Thoracic aorta (tissue), 2 donors: ENCODE measurements around the gene SHQ1. TPM values are rescaled to one million over a fixed set of nuclear protein-coding genes. Genes with fewer than 3 reads are reported as not detected.

ENCODE experiments used
- ATAC-seq: fragments of 150-250 bp; one replicate; pipeline ENCODE4 v1.8.0; 2017; ENCODE audit warnings: low read depth; ENCODE audit not compliant: insufficient number of reproducible peaks, low FRiP score
- DNase-seq: peaks from one replicate; pipeline ENCODE4 v3.0.0-alpha.2; 2020; ENCODE audit warnings: low spot score
- H3K27ac ChIP-seq, 2 donors: fragments of 200-600 bp; sonication (generic); 1 replicate in 1 of 2; 2 replicates in 1 of 2; pipeline ENCODE4 v1.5.1; 2016; ENCODE audit warnings: mild to moderate bottlenecking in 2 of 2, moderate library complexity in 2 of 2
- H3K27me3 ChIP-seq: fragments of 200-600 bp; sonication (generic); replicated peaks from 2 replicates; pipeline ENCODE4 v1.6.0; 2016; ENCODE audit warnings: mild to moderate bottlenecking; ENCODE audit not compliant: insufficient read depth
- H3K36me3 ChIP-seq: fragments of 200-600 bp; sonication (generic); one replicate; pipeline ENCODE4 v1.5.1; 2016
- H3K4me1 ChIP-seq, 2 donors: fragments of 200-600 bp; sonication (generic); 1 replicate in 1 of 2; 2 replicates in 1 of 2; pipeline versions ENCODE4 v1.5.1 to v1.6.0; 2016; ENCODE audit warnings: low read depth in 2 of 2, mild to moderate bottlenecking in 1 of 2; ENCODE audit not compliant: control insufficient read depth in 1 of 2
- H3K4me3 ChIP-seq: fragments of 200-600 bp; sonication (generic); 2 replicates; pipeline ENCODE4 v1.5.1; 2016; ENCODE audit warnings: mild to moderate bottlenecking
- H3K9me3 ChIP-seq: fragments of 200-600 bp; sonication (generic); 2 replicates; pipeline ENCODE4 v1.5.1; 2016
- CTCF ChIP-seq: fragments of 200-600 bp; sonication (generic); IDR thresholded peaks from one replicate; pipeline ENCODE4 v1.5.1; 2019; ENCODE audit warnings: antibody characterized with exemption
- total RNA-seq, 2 donors: library from RNA; depleted of rRNA; stranded (reverse); fragments of >200 nt; gene quantifications; one replicate each; pipeline versions ENCODE4 v1.1.0 to v1.2.3, GENCODE V29; 2016

SHQ1 gene
- total RNA-seq, 2 donors from 2014 or later, result 4.5 to 12.3 TPM

GRCh38 chr3:72746430-72747411, 101.5 kb downstream of the SHQ1 start:
- no peak for TF ChIP-seq CTCF
- Histone ChIP-seq H3K36me3 (no peaks in the 10 kb centered on the region), H3K9me3 (no peaks in the 10 kb centered on the region), H3K27me3 (no peaks in the 10 kb centered on the region), H3K4me1 (no peaks in the 10 kb centered on the region), H3K4me3 (no peak overlapping the region), H3K27ac (no peak overlapping the region)
- DNase-seq (no peak), ATAC-seq (no peak)

- no peak overlapping the region for H3K4me3 ChIP-seq
- DNase-seq (no peak), ATAC-seq (no peak)
- no peaks in the 10 kb centered on the region for H3K36me3 ChIP-seq
- no peaks in the 10 kb centered on the region for H3K9me3 ChIP-seq
- H3K27me3 ChIP-seq, result no peaks in the 10 kb centered on the region
- H3K27ac ChIP-seq, result no peak overlapping the region
- H3K4me1 ChIP-seq, result no peaks in the 10 kb centered on the region
- TF ChIP-seq CTCF, result no peak
Measured at GRCh38 chr3:72745146-72745999, 102.9 kb downstream of the SHQ1 start.

GRCh38 chr3:72744330-72744729, 103.9 kb downstream of the SHQ1 start:
- H3K36me3 ChIP-seq, result no peaks in the 10 kb centered on the region
- TF ChIP-seq CTCF, result no peak
- no peak for DNase-seq
- ATAC-seq, result no peak
- H3K27ac ChIP-seq, result no peak overlapping the region
- H3K27me3 ChIP-seq, result no peaks in the 10 kb centered on the region
- no peak overlapping the region for H3K4me3 ChIP-seq
- no peaks in the 10 kb centered on the region for H3K9me3 ChIP-seq
- H3K4me1 ChIP-seq, result peaks cover 0 to under 1% of the 10 kb centered on the region in 2 donors

GRCh38 chr3:72739531-72740466, 108.4 kb downstream of the SHQ1 start:
- ATAC-seq (no peak), DNase-seq (no peak)
- no peaks in the 10 kb centered on the region for H3K27me3 ChIP-seq
- H3K4me1 ChIP-seq, result peaks cover 0 to 12% of the 10 kb centered on the region in 2 donors
- H3K27ac ChIP-seq, result no peak overlapping the region
- H3K9me3 ChIP-seq, result no peaks in the 10 kb centered on the region
- TF ChIP-seq CTCF, result no peak
- no peaks in the 10 kb centered on the region for H3K36me3 ChIP-seq
- H3K4me3 ChIP-seq, result no peak overlapping the region
